GM19452 (cell line): Measurements from ENCODE around the gene GKN2.
A peak's percentile ranks its signal among the peaks of the same experiment; 100 is the strongest.
"Not testable (repeated sequence)": the region's sequence is repeated elsewhere in the genome, so short reads cannot be mapped to it uniquely, and the experiment has no call there.

Experiments used
- ATAC-seq: cut with Tn5 transposase; IDR thresholded peaks from one replicate; pipeline ENCODE4 v1.9.1; 2021; ENCODE audit not compliant: unreplicated experiment

GKN2 gene

GRCh38 chr2:68920481-68921170 is 32.1 kb downstream of the GKN2 start:
- ATAC-seq, result no peak

GRCh38 chr2:68918497-68918896 is 34.2 kb downstream of the GKN2 start:
- ATAC-seq, result no peak

GRCh38 chr2:68917034-68917718 is 35.5 kb downstream of the GKN2 start:
- no peak for ATAC-seq

- no peak for ATAC-seq
These were observed 36.5 kb downstream of the GKN2 start for GRCh38 chr2:68916226-68916625.

GRCh38 chr2:68915393-68915792 is 37.3 kb downstream of the GKN2 start:
- no peak for ATAC-seq

GRCh38 chr2:68913359-68913758 is 39.3 kb downstream of the GKN2 start:
- no peak for ATAC-seq

- no peak for ATAC-seq
These were observed 40.0 kb downstream of the GKN2 start for GRCh38 chr2:68912732-68913131.

GRCh38 chr2:68912111-68912510 is 40.6 kb downstream of the GKN2 start:
- no peak for ATAC-seq

- no peak for ATAC-seq
These were observed 41.0 kb downstream of the GKN2 start for GRCh38 chr2:68911709-68912108.

- ATAC-seq, result no peak
These were observed 41.4 kb downstream of the GKN2 start for GRCh38 chr2:68911246-68911645.

GRCh38 chr2:68909793-68910674 is 42.7 kb downstream of the GKN2 start:
- no peak for ATAC-seq

GRCh38 chr2:68908392-68908970 is 44.2 kb downstream of the GKN2 start:
- ATAC-seq, result peak; percentile 94

- peak; percentile 25 for ATAC-seq
These were observed 44.8 kb downstream of the GKN2 start for GRCh38 chr2:68907920-68908253.

- no peak for ATAC-seq
These were observed 45.3 kb downstream of the GKN2 start for GRCh38 chr2:68907232-68907919.

- ATAC-seq, result no peak
These were observed 46.0 kb downstream of the GKN2 start for GRCh38 chr2:68906716-68907115.

GRCh38 chr2:68905116-68905515 is 47.6 kb downstream of the GKN2 start:
- ATAC-seq, result no peak

- ATAC-seq, result no peak
These were observed 51.1 kb downstream of the GKN2 start for GRCh38 chr2:68901561-68901960.

GRCh38 chr2:68901199-68901514 is 51.5 kb downstream of the GKN2 start:
- no peak for ATAC-seq

- ATAC-seq, result no peak
These were observed 52.0 kb downstream of the GKN2 start for GRCh38 chr2:68900496-68901198.

GRCh38 chr2:68895981-68896380 is 56.7 kb downstream of the GKN2 start:
- ATAC-seq, result not testable (repeated sequence)
